HG02588 (cell line): ENCODE results near the gene PDE6B.
"Not testable (repeated sequence)": the region's sequence is repeated elsewhere in the genome, so short reads cannot be mapped to it uniquely, and the experiment has no call there.

Source experiments
- ATAC-seq: cut with Tn5 transposase; IDR thresholded peaks from one replicate; pipeline ENCODE4 v1.9.1; 2021; ENCODE audit warnings: mild to moderate bottlenecking, moderate library complexity; ENCODE audit not compliant: unreplicated experiment

The PDE6B gene

DNA sequence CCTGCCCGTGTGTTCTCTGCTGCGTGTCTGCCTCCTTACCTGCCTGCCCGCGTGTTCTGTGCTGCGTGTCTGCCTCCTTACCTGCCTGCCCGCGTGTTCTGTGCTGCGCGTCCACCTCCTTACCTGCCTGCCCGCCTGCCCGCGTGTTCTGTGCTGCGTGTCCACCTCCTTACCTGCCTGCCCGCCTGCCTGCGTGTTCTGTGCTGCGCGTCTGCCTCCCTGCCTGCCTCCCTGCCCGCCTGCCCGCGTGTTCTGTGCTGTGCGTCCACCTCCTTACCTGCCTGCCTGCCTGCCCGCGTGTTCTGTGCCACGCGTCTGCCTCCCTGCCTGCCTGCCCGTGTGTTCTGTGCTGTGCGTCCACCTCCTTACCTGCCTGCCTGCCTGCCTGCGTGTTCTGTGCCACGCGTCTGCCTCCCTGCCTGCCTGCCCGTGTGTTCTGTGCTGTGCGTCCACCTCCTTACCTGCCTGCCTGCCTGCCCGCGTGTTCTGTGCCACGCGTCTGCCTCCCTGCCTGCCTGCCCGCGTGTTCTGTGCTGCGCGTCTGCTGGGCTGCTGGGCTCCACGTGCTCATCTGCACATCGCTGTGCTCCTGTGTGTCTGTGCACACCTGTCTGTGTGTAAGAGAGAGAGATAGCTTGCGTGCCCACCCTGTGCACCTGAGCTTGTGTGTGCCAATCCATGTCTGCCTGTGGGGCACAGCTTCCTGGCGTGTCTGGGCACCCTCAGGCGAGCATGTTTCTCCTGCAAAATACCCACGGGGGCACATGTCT, 9.9 kb downstream of the PDE6B start:
- not testable (repeated sequence) for ATAC-seq

DNA sequence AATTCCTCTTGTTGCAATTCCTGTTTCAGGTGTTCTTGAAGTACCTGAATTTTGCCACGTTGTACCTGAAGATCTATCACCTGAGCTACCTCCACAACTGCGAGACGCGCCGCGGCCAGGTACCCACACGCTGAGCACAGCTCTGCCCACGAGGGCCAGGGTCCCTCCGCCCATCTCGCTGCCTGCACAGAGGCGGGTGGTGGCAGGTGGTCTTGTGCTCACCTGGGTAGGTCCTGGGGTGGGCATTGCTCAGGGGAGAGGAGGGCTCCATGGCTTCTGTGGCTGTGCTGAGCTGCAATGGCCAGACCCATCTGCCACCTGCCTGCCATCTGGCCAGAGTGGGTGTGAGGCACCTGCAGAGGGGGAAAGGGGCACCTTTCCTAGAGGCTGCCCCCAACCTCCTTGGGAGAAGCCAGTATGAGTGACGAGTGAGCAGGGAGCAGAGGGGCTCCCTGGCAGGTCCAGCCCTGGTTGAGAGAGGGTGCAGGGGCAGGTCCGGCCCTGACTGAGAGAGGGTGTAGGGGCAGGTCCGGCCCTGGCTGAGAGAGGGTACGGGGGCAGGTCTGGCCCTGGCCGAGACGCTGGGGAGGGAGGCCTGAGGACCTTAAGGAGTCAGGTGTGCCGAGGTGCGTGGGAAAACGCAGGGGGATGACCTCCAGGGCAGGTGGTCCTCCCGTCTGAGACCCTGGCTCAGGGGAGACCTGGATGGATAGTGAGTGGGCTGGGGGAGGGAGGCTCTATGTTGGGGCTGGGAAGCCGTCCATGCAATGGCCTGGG, 10.7 kb downstream of the PDE6B start:
- ATAC-seq, result no peak

DNA sequence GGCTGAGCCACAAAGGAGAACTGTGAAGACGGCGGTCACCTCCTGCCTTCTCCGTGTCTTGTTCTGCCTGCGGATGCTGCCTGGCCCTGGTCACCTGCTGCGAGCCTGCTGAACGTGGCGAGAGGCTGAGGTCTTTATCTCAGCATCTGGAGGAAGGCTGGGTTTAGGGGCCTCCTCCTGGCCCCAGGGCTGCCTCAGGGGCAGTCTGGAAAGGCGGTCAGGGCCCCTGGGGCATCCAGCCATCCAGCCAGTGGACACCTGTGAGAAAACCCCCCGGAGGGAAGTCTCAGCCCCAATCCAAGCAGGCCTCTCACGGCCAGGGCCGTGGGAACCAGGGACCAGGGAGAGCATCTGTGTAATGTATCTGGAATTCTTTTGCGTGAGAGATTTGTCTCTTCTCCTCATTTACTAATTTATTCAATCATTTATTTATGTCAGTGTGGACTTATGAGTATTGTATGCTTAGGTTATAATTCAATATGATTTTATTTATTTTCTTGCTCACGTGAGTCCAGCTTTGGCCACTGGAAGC, 11.3 kb downstream of the PDE6B start:
- ATAC-seq, result no peak

DNA sequence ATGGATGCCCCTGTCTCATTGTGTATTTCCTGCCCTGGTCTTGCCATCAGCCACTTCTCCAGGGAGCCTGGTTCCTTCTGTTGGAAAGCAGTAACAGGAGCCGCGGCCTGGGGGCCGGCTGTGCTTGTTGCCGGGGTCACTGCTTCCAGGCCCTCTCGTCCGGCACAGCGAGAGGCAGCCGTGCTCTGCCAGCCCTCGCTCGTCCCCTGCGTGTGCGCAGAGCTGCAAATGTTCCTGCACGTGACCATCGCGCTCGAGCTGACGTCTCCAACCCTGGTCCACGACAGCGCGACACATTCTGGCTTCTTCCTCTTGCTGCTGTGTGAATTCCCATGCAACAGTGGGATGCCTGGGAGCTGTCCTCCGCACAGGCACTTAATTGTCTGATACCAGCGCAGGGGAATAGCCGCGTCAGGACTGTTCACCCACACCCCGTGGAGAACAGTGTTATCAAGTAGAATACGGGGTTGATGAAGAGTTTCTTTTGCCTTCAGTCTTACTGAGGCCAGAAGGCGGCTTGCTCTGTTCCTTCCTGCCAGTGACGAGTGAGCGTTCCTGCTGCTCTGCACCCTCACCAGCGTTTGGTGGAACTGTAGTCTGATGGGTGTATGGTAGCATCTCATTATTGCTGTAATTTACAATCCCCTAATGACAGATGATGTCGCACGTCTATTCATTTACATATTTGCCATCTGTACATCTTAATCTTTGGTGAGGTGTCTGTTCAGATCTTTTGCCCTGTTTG, 12.3 kb downstream of the PDE6B start:
- no peak for ATAC-seq

DNA sequence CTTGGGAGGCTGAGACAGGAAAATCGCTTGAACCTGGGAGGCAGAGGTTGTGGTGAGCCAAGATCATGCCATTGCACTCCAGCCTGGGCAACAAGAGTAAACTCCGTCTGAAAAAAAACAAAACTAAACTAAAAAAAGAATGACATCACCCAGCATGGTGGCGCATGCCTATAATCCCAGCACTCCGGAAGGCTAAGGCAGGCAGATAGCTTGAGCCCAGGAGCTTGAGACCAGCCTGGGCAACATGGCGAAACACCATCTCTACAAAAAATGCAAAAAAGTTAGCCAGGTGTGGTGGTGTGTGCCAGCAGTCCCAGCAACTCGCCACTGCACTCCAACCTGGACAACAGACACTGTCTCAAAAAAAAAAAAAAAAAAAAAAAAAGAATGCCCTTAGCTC, 17.0 kb downstream of the PDE6B start:
- not testable (repeated sequence) for ATAC-seq

DNA sequence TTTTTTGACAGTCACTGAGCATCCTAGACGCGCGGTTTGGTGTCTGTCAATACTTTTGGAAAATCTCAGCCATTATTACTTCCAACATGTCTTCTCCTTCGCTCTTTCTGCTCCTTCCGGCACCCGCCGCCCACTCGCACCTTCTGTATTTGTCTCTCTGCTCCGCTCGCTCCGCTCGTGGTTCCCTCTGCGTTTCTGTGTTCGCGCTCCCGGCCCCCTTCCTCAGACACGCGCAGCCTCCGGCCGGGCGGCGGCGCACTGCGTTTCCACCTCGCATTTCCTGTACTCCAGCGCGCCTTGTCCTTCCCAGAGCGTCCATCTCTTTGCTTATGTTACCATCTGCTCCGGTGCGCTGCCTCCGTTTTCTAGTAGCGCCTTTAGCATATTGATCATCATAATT, 21.1 kb downstream of the PDE6B start:
- ATAC-seq, result no peak

DNA sequence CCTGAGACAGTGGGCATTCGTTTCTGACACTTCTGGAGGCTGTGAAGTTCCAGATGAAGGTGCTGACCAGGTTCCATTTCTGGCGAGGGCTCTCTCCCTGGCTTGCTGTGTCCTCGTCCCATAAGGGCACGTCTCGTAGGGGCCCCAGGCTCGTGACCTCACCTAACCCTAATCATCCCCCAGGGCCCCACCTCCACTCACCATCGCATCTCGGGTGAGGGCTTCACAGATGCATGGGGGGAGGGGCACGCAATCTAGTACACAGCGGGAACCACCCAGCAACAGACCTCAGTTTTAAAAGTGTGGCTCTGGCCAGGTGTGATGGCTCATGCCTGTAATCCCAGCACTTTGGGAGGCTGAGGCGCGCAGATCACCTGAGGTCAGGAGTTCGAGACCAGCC, 22.1 kb downstream of the PDE6B start:
- ATAC-seq, result no peak

DNA sequence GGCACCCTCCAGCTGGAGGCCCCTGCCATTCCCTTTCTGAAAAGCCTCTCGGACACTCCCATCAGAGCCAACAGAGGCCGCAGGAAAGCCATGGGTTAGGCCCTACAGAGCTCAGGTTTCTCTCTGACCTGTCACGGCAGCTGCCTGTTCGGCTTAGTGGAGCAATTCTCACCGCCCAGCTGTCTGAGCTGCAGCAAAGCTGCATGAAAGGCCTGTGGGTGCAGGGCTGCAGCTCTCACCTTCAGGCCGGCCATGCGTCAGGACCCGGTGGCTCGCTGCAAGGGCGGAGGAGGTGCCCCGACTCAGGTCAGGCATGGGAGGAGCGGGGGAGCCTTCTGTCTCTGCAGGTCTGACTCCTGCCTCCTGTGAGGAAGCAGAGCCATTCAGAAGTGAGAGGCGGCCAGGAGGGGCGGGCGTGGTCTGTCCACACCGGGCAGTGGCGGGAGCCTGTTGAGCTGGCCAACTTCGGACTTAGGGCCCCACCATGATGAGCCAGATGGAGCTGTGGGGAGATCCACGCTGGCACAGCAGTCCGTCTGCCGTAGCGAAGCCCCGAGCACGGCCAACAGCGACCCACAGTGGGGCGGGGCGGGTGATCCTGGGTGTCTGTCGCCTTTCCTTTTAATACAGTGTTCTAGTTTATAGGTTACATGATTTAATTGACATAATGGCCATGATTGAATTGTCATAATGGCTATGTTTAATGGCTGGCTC, 23.4 kb downstream of the PDE6B start:
- no peak for ATAC-seq

DNA sequence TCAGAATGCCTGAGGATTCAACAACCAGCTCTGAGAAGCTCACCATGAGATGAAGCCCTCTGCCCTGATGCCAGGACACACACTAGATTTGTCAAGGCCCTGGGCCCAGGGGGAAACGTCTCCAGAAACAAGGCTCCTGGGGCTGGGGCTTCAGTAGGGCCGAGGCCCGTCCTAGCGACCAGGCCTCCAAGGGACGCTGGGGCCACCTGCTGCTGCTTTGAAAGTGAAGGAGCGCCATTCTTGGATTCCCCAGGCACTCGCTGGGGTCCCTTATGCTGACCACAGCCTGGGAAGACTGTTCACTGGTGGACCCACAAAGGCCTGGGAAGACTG, 23.9 kb downstream of the PDE6B start:
- ATAC-seq, result no peak

DNA sequence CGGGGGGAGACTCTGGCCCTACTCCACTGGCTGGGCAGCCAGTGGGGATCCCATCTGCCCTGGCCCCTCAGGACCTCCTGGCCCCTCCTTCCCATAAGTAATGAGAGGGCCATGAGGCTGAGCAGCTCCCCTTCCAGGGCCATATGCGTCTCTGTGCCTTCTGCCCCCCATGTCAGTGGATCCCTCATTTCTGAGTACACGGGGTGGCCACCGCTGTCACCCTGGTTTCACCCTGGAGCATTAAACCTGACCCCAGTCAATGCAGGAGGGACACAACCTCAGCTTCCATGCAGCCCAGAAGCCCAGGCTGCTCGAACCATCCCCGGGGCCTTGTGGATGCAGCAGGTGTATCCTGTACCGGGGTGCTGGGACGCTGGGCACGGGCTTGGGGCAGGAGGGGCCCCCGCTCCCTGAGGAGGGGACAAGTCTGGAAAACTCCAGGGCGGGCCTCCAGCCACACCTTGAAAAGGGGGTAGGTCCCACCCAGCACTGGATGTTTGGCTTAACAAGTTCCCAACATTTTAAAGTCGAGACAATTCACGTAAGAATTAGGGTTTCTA, 24.5 kb downstream of the PDE6B start:
- no peak for ATAC-seq

DNA sequence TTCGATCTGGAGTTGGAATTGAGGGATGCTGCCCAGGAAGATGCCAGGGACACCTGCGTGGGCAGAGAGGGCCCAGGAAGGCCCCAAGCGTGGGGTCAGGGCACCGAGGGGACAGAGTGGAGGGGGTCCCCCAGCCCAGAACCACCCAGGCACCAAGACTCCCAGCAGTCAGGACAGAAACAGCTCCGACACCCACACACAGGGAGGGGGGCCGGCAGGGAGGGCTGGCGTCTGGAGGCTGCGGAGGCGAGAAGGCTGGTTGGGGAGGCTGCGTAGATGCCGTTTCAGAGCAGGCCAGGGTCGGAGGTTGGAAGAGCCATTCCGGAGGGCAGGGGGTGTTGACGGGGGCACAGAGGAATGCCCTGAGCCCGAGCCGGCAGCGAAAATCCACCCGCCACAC, 25.1 kb downstream of the PDE6B start:
- no peak for ATAC-seq

DNA sequence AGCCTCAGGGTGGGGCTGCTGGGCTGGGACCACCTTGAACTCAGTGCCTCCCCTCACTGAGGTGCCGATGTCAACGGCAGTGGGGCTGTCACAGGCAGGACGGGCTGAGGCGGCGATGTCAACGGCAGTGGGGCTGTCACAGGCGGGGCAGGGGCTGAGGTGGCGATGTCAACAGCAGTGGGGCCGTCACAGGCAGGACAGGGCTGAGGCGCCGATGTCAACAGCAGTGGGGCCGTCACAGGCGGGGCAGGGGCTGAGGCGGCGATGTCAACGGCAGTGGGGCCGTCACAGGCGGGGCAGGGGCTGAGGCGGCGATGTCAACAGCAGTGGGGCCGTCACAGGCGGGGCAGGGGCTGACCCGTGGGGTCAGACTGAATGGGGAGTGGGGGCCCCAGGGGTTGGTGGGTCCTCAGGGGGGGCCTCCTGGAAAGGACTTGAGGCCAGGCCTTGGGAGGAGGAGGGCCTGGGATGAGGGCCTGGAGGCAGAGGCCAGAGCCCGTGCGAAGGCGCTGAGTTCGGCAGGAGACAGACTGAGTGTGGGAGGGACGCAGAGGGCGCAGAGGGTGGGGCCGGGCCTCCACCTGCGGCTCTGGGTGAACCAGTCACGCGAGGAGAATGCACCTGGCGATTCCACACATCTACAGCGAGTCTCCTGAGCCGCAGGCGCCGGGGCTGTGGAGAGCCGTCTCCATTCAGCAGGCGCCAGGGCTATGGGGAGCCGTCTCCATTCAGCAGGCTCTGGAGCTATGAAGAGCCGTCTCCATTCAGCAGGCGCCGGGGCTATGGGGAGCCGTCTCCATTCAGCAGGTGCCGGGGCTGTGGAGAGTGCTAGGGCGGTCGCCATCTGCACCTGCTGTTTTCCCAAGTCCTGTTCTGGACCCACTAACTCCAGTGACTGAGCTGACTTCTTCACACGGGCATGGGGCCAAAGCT, 25.8 kb downstream of the PDE6B start:
- ATAC-seq, result no peak

DNA sequence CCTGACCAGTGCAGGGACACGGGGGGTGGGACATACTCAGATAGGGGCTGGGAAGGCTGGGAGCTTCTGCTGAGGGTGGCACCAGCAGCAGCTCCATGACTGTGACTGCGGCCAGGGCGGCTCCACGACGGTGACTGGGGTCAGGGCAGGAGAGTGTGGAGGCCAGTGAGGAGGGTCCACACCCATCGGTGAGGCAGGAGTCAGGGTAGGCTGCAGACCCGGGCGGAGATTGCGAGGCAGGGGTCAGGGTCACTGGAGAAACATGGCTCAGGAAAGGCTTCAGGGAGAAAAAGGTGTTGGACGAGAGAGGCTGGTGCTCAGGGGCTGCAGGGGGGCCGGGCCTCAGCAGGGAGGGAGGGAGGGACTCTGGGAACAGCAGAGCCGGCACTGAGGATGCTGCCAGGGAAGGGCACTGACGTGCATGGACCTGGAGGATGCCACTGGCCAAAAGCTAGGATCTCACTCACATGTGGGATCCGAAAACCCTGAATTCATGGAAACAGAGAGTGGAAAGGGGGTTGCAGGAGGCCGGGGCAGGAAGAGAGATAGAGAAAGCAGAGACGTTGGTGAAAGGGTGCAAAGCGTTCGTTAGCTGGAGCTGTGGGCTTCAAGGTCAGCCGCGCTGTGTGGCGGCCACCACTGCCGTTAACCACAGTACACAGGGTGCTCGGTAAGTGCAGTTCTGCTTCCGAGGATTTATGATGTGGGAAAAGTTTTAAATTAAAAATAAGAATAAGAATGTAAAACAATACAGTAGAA, 26.7 kb downstream of the PDE6B start:
- no peak for ATAC-seq

DNA sequence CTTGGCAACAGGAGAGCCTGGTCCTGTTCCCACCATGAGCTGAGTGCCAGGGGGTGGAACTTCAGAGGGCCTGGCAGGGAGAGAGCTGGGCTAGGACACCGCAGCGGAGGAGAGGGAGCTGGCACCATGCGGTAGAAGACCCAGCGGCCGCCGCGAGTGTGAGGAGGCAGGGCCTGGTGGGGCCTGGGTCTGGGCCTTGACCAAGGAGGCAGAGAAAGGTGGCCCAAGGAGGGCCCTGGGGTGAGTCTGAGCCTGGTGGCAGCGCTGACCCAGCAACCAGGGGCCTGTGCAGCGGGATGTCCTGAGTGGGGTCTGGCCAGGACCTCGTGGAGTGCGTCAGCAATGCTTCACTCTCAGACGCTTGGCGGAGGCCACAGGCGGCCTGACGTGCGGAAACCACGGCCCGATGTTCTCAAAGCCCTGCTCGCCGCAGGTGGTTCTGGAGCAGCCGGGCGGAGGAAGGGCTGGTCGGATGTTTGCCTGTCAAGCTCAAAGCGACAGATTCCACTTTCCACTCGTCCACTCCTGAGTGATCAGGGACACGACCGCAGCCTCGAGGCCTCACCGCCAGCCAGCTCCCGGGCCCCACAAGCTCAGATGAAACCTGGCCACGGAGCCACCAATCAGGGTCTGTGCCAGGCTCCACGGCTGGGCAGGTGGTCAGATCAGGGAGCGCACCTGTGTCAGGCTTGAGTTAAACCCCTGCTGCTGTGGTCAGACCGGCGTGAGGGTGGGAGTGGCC, 27.9 kb downstream of the PDE6B start:
- ATAC-seq, result no peak

DNA sequence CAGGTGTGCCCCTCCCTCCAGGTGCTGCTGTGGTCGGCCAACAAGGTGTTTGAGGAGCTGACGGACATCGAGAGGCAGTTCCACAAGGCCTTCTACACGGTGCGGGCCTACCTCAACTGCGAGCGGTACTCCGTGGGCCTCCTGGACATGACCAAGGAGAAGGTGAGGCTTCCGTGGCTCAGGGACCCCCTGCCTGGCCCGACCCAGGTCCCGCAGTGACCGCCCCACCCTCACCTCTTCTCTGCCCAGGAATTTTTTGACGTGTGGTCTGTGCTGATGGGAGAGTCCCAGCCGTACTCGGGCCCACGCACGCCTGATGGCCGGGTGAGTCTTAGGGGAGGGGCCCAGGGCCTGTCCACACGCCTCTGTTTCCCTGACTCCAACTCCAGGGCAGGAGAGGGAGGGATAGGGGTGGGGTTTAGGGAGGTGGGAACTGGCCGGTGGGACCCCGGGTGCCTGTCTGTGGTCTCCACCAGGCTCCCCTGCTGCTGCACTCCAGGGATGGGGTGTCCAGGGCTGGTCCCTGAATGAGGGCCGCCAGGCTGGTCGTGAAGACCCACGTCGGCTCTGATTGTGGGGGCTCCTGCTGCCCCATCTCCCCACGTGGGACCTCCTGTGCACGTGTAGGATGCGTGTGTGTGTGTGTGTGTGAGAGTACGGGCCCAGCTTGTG, 28.6 kb downstream of the PDE6B start:
- no peak for ATAC-seq

DNA sequence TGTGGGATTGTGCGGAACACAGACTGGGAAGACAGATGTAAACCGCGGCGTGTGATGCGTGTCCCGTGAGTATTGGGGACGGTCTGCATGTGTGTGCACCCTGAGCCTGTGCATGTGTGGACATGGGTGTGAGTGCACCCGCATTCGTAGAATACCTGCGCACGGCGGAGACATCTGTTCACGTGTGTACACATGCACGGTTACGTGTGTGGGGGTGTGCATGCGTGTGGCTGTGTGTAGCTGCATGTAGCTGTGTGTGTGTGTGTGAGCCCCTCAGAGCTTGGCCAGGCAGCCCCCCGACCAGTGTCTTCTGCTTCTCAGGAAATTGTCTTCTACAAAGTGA, 29.1 kb downstream of the PDE6B start:
- no peak for ATAC-seq

DNA sequence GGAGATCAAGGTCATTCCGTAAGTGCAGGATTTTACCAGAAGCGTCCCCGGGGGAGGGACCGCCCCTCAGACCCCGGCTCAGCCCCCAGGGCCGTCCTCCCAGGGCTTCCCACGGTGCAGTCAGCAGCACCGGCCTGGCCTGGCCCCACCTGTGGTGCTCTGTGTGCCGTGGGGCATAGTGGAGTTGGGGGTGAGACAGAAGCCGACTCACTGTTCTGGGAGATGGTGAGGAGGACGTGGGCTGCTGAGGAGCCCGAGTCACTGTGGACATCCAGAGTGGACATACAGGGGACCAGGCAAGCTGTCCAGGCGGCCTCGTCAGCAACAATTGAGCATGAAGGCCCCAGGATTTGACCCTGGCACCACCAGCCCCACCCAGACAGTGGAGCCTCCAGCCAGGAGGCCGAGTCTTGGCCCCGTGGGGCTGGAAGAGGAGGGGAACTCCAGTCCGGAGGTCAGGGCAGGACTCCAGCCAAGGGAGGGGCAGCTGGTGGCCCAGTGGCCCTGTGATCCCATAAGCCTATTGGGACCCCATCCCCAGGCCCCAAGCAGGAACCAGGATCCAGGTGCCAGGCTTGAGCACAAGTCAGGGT, 29.6 kb downstream of the PDE6B start:
- ATAC-seq, result no peak
